Stimulated activated CD4-positive, alpha-beta T cell treated with anti-CD3 and anti-CD28 coated beads, Interleukin-1b, Interleukin-23, amount 100 ng/mL, for 24 hours (primary cell): ENCODE data around the gene CCL18.
"Not testable (repeated sequence)": the region's sequence is repeated elsewhere in the genome, so short reads cannot be mapped to it uniquely, and the experiment has no call there.

Experiments used
- DNase-seq, 4 experiments: peaks; one replicate each; pipeline ENCODE4 v3.0.0-alpha.2; 2020; ENCODE audit warnings: low read depth in 4 of 4, low spot score in 1 of 4

The CCL18 gene

GRCh38 chr17:36071751-36072150, 7.7 kb downstream of the CCL18 start:
- DNase-seq, result no peak

GRCh38 chr17:36072431-36073121, 8.5 kb downstream of the CCL18 start:
- DNase-seq, result peak; percentile 46 to 65 (median 56)

- DNase-seq, result no peak
These were observed 10.3 kb downstream of the CCL18 start for GRCh38 chr17:36074365-36074764.

GRCh38 chr17:36081681-36082471, 17.8 kb downstream of the CCL18 start:
- not testable (repeated sequence) for DNase-seq

DNA sequence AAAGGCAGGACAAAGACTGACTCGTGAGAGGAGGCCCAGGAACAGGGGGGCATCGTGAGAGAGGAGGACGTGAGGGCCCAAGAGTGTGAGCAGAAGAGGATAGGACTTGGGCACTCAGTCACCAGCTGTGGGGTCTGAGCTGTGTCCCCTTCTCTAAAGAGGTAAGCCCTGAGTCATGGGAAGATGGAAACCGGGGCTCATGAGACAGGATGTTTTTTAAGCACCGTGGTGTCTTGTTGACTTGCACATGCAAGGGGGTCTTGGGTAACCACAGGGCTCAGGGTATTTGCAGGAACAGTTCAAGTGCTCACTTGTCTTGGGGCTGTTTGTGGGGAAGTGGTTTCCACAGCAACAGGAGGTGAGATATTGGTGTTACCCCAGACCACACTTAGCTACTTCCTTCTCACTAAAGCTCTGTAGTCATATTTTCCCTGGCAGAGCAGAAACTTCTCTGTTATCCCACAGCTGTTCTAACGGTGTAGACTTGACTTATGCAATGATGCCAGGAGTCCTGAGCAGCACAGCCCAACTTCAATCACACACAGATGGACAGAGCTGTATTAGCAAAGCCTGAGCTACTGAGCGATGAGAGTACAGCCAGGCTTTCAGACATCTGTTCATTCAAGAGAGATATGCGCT, 18.5 kb downstream of the CCL18 start:
- DNase-seq, result peak in 1 of 4 experiments; percentile 21

GRCh38 chr17:36083691-36084090, 19.6 kb downstream of the CCL18 start:
- not testable (repeated sequence) for DNase-seq

- no peak for DNase-seq
These were observed 21.7 kb downstream of the CCL18 start for GRCh38 chr17:36085765-36086164.

GRCh38 chr17:36086791-36087190, 22.7 kb downstream of the CCL18 start:
- no peak for DNase-seq

DNA sequence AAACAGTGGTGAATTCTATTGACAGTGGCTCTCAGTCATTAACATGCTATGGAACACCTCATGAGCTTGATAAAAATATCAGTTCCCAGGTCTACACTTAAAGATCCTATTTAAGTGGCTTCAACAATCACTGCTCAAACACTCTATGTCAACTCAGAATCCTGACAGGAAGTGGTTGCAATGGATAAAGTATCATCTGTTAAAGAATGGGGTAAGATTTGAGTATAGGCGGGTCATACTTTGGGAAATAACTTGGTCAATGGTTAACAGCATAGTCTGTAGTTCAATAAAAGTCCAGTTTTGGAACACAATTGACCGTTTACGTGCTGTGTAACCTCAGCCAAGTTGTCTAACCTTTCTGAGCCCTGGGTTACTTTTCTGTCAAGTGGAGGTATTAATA, 23.4 kb downstream of the CCL18 start:
- not testable (repeated sequence) for DNase-seq

- not testable (repeated sequence) for DNase-seq
These were observed 24.0 kb downstream of the CCL18 start for GRCh38 chr17:36087897-36088572.

DNA sequence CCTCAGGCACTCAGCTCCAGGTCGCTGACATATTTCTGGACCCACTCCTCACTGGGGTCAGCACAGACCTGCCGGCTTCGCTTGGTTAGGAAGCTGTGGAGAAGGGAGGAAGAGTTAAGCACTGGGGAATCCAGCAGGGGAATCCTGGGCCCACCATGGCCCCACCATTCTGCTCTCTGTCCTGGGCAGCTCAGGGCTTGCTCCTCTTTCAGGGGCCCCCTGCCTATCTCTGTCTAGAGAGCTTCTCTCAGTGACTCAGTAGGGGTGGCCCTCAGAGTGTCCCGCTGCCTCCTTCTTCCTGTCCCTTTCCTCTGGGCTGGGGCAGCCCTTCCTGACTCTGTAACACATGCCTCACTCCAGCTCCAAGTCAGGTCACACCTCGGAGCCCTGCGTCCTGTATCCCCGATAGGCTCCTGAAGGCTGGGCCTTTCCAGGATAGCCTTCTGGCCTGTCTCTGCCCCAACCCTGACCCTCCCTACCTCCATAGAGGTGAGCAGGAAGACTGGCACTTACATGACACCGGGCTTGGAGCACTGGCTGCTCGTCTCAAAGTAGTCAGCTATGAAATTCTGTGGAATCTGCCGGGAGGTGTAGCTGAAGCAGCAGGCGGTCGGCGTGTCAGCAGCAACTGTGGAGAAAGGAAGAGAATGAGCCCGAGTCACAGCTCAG, 24.7 kb downstream of the CCL18 start:
- no peak for DNase-seq

DNA sequence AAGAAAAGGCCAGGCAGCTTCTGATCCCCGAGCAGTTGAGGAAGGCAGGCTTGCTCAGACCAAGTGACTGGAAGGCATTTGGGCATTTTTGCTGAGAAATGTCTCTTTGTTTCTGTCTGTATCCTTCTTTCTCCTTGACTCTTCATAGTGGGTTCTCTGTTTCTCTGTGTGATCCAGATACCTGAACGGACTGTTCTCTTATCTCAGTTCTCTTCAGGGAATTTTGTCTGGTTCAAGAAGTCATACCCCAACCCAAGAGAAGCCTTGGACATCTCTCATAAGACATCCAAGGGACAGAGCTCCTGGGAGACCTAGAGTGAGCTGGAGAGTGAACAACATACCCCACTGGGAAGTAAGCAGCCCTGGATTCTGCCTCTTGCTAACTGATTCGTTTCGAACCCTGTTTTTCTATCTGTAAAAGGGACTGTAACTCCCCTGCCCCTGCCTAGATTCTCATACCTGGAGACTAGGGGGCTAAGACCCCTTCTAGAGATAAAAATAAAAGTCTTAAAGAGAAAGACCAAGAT, 25.3 kb downstream of the CCL18 start:
- no peak for DNase-seq

DNA sequence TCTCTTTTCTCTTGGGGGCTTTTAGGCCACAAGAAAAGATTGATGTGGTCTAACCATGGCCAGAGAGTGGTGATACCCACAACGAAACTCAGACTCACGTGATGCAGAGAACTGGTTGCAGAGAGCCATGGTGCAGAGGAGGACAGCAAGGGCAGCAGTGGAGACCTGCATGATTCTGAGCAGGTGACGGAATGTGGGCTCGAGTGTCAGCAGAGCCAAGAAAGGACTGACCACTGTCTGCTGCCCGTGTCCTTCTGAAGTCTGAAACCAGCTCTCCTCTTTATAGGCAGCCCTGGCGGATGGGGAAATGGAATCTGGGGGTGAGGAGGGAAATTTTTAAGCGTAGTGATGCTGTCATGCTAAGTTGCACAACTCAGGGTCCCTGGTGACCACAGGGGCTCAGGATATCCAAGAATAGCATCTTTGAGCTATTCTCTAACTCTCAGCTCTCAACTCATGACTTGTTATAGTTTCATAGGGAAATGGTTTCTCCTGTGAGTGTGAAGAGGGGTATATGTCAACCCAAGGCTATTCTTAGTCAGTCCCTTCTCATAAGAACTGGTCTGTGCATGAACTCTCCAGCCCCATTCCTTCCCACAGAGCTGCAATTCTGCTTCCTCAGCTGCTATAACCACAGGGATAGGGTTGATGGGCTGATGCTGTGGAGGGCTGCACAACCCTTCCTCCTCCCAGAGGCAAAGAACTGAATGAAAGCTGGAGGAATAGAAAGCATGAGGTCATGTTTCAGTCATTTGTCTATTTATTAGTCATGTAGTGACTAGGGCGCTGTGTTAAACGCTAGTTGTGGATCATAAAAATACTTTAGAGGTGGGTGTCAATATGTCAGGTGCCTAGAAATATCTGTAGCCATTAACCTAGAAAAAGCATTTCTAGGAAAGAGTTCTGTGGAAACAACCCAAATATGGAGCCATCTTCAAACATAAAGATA, 26.1 kb downstream of the CCL18 start, which contains the start of gene CCL3:
Gene CCL3, minus strand, starts transcription at position 256 of the 949 bp plus-strand sequence. Its CDS starts 85 bp downstream, at position 171.
- DNase-seq, result peak in 1 of 4 experiments; percentile 34

GRCh38 chr17:36092230-36092629, 28.2 kb downstream of the CCL18 start:
- peak in 1 of 4 experiments; percentile 22 for DNase-seq

DNA sequence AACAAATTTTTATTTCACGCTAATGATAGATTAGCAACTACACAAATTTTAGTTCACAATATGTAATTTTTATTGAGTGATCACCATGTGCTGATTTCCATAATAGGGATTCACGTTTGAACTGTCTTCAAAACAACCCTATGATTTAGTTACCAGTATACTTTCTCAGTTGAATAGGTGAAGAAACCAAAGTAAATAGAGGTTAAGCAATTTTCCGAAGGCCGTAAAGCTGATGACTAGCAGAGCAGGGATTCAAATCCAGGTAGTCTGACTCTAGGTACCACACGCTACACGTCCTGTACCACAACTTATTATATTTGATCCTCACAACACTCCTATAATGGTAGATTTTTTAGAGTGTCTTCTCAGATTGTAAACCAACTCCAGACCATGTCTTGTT, 28.6 kb downstream of the CCL18 start:
- DNase-seq, result not testable (repeated sequence)

DNA sequence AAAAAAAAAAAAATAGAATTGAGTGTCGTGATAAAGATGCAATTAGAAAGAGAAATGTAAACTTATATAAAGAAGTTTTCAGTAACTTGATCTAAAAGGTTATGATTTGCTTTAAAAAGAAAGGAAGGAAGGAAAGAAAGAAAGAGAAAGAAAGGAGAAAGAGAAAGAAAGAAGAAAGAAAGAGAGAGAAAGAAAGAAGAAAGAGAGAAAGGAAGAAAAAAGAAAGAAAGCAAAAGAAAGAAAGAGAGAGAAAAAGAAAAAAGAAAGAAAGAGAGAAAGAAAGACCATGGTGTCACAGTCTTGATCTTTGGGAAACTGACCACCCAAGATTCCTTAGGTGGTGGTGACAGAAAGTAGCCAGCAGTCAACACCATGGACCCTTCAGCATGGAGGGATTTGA, 30.2 kb downstream of the CCL18 start:
- no peak for DNase-seq

GRCh38 chr17:36094746-36095145, 30.7 kb downstream of the CCL18 start:
- DNase-seq, result no peak

DNA sequence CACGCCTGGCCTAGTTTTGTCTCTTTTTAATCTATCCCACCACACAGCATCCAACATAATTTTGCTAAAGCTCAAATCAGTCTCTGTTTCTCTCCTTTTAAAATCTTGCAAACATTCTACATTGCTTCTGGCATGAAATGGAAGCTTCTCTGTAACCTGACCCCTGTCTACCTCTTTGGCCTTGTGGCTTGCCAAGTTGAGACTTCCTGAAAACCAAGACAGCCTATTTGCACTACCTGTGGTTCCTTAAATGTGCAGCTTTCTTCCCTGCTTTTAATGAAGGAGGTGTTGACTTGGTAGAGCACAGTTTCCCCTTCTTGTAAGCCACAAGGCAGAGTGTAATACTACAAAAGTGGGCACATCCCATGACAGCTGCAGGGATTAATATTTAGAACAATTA, 31.9 kb downstream of the CCL18 start:
- no peak for DNase-seq

DNA sequence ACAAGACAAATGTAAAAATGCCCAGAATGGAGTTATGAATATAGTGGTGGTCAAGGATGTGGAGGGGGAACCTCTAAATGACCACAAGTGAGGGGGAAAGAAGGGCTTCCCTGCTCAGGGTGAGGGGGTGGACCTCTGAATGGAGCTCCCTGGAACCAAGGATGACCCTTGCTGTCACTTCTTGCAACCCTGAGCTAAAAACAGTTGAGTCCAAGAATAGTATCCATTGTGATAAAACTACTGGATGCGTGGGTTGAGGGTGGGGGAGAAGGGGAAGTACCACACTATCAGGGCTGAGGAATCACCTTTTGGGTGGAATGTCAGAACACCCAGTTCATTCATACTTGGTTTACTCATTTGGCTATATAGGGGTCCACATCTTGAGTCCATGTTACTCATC, 34.9 kb downstream of the CCL18 start:
- DNase-seq, result not testable (repeated sequence)
